HL-60 (cell line): ENCODE data around the gene POLR3E.
"Not testable (repeated sequence)": the region's sequence is repeated elsewhere in the genome, so short reads cannot be mapped to it uniquely, and the experiment has no call there.

Source experiments
- DNase-seq, 2 experiments: peaks; one replicate each; pipeline ENCODE4 v3.0.0-alpha.2; 2010 to 2020; ENCODE audit warnings: low read depth in 1 of 2, low spot score in 1 of 2
- H3K27ac ChIP-seq: fragments of 250-450 bp; sonication (Bioruptor Pico); replicated peaks from 2 replicates; pipeline ENCODE4 v1.5.1; 2020; ENCODE audit warnings: mild to moderate bottlenecking, moderate library complexity
- H3K27me3 ChIP-seq: fragments of 250-450 bp; sonication (Bioruptor Pico); 2 replicates; pipeline ENCODE4 v1.5.1; 2021; ENCODE audit warnings: mild to moderate bottlenecking, moderate library complexity; ENCODE audit not compliant: insufficient read depth, poor library complexity, severe bottlenecking
- H3K4me3 ChIP-seq: replicated peaks from 2 replicates; pipeline ENCODE4 v1.5.1; 2011; ENCODE audit warnings: mild to moderate bottlenecking, control low read depth, low read length; ENCODE audit not compliant: insufficient read depth
- GABPA ChIP-seq: IDR thresholded peaks from 2 replicates; pipeline ENCODE4 v1.6.1; 2012; ENCODE audit warnings: low read depth
- POLR2AphosphoS5 ChIP-seq: IDR thresholded peaks from 2 replicates; pipeline ENCODE4 v1.6.1; 2012; ENCODE audit warnings: low read depth
- SPI1 ChIP-seq: IDR thresholded peaks from 2 replicates; pipeline ENCODE4 v1.6.1; 2012; ENCODE audit warnings: low read depth, mild to moderate bottlenecking, borderline replicate concordance
- TF ChIP-seq, protein P1 (sequence below): IDR thresholded peaks from one replicate; pipeline ENCODE4 v1.5.1; 2011; ENCODE audit warnings: low read length, control low read depth, inconsistent platforms; ENCODE audit not compliant: insufficient read depth
- TF ChIP-seq, protein P2 (sequence below): IDR thresholded peaks from 2 replicates; pipeline ENCODE4 v1.6.1; 2012; ENCODE audit warnings: low read depth; ENCODE audit not compliant: insufficient replicate concordance

The POLR3E gene

GRCh38 chr16:22348291-22348690 is 51.1 kb downstream of the POLR3E start:
- no peaks in the 10 kb centered on the region for H3K27me3 ChIP-seq
- H3K27ac ChIP-seq, result no peak overlapping the region
- no peak for DNase-seq
- H3K4me3 ChIP-seq, result no peak overlapping the region
- TF ChIP-seq SPI1 (no peak), GABPA (no peak), POLR2AphosphoS5 (no peak)
- TF ChIP-seq, protein P1, sequence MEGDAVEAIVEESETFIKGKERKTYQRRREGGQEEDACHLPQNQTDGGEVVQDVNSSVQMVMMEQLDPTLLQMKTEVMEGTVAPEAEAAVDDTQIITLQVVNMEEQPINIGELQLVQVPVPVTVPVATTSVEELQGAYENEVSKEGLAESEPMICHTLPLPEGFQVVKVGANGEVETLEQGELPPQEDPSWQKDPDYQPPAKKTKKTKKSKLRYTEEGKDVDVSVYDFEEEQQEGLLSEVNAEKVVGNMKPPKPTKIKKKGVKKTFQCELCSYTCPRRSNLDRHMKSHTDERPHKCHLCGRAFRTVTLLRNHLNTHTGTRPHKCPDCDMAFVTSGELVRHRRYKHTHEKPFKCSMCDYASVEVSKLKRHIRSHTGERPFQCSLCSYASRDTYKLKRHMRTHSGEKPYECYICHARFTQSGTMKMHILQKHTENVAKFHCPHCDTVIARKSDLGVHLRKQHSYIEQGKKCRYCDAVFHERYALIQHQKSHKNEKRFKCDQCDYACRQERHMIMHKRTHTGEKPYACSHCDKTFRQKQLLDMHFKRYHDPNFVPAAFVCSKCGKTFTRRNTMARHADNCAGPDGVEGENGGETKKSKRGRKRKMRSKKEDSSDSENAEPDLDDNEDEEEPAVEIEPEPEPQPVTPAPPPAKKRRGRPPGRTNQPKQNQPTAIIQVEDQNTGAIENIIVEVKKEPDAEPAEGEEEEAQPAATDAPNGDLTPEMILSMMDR, result no peak
- TF ChIP-seq, protein P2, sequence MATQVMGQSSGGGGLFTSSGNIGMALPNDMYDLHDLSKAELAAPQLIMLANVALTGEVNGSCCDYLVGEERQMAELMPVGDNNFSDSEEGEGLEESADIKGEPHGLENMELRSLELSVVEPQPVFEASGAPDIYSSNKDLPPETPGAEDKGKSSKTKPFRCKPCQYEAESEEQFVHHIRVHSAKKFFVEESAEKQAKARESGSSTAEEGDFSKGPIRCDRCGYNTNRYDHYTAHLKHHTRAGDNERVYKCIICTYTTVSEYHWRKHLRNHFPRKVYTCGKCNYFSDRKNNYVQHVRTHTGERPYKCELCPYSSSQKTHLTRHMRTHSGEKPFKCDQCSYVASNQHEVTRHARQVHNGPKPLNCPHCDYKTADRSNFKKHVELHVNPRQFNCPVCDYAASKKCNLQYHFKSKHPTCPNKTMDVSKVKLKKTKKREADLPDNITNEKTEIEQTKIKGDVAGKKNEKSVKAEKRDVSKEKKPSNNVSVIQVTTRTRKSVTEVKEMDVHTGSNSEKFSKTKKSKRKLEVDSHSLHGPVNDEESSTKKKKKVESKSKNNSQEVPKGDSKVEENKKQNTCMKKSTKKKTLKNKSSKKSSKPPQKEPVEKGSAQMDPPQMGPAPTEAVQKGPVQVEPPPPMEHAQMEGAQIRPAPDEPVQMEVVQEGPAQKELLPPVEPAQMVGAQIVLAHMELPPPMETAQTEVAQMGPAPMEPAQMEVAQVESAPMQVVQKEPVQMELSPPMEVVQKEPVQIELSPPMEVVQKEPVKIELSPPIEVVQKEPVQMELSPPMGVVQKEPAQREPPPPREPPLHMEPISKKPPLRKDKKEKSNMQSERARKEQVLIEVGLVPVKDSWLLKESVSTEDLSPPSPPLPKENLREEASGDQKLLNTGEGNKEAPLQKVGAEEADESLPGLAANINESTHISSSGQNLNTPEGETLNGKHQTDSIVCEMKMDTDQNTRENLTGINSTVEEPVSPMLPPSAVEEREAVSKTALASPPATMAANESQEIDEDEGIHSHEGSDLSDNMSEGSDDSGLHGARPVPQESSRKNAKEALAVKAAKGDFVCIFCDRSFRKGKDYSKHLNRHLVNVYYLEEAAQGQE, result no peak

DNA sequence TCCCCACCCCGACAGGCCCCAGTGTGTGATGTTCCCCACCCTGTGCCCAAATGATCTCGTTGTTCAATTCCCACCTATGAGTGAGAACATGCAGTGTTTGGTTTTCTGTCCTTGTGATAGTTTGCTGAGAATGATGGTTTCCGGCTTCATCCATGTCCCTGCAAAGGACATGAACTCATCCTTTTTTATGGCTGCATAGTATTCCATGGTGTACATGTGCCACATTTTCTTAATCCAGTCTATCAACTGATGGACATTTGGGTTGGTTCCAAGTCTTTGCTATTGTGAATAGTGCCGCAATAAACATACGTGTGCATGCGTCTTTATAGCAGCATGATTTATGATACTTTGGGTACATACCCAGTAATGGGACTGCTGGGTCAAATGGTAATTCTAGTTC is 53.8 kb downstream of the POLR3E start:
- DNase-seq, H3K27me3 ChIP-seq, H3K27ac ChIP-seq, H3K4me3 ChIP-seq: not testable (repeated sequence)

DNA sequence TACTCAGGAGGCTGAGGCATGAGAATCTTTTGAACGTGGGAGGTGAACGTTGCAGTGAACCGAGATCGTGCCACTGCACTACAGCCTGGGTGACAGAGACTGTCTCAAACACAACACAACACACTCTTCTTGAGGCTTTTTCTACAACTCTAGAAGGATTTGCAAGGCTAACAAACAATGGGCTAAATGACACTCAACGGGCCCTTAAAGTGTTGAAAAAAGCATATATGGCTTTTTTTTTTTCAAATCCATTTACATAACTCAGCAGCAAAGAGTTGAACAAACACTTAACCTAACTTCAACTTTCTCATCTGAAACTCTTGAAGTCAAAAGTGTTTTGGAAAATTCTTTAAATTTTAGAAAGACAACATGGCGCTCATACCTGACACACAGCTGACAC is 54.9 kb downstream of the POLR3E start:
- no peak overlapping the region for H3K4me3 ChIP-seq
- no peak for DNase-seq
- peak overlapping the region; percentile 68 for H3K27ac ChIP-seq
- H3K27me3 ChIP-seq, result no peaks in the 10 kb centered on the region
- TF ChIP-seq, protein P1, result no peak
- TF ChIP-seq GABPA (no peak), SPI1 (no peak), POLR2AphosphoS5 (no peak)
- TF ChIP-seq, protein P2, result no peak

GRCh38 chr16:22352723-22353122 is 55.5 kb downstream of the POLR3E start:
- Histone ChIP-seq H3K4me3 (no peak overlapping the region), H3K27me3 (no peaks in the 10 kb centered on the region), H3K27ac (peak overlapping the region; percentile 68)
- no peak for DNase-seq
- TF ChIP-seq, protein P2, result no peak
- no peak for TF ChIP-seq GABPA
- TF ChIP-seq POLR2AphosphoS5, result no peak
- no peak for TF ChIP-seq SPI1
- TF ChIP-seq, protein P1, result no peak
